UCSD-AML1 (cell line): ENCODE results near the gene PTPN18.

Experiments used
- DNase-seq: peaks from one replicate; lab custom pipeline; 2025; ENCODE audit not compliant: unreplicated experiment; lab: John Stamatoyannopoulos, UW

Gene PTPN18

GRCh38 chr2:130339885-130340745 is 15.7 kb upstream of the PTPN18 start:
- no peak for DNase-seq

- DNase-seq = no peak
These were observed 14.3 kb upstream of the PTPN18 start for GRCh38 chr2:130341562-130342019.

- peak; percentile 88 for DNase-seq
These were observed 13.8 kb upstream of the PTPN18 start for GRCh38 chr2:130342020-130342532.

- DNase-seq = peak; percentile 94
These were observed 13.2 kb upstream of the PTPN18 start, which contains the start of gene IMP4 for GRCh38 chr2:130342533-130343275. IMP4 (plus strand) TSS chr2:130342897; CDS start chr2:130342933, 36 bp downstream.

GRCh38 chr2:130344578-130344977 is 11.3 kb upstream of the PTPN18 start:
- DNase-seq = no peak

GRCh38 chr2:130345091-130345490 is 10.8 kb upstream of the PTPN18 start:
- DNase-seq = no peak

- no peak for DNase-seq
These were observed 10.2 kb upstream of the PTPN18 start for GRCh38 chr2:130345611-130346010.

GRCh38 chr2:130346041-130346740 is 9.7 kb upstream of the PTPN18 start:
- DNase-seq = no peak

GRCh38 chr2:130346741-130347066 is 9.2 kb upstream of the PTPN18 start:
- DNase-seq = no peak

GRCh38 chr2:130347220-130347925 is 8.5 kb upstream of the PTPN18 start:
- no peak for DNase-seq

GRCh38 chr2:130349174-130349573 is 6.7 kb upstream of the PTPN18 start:
- DNase-seq = no peak

- DNase-seq = peak; percentile 35
These were observed 4.1 kb upstream of the PTPN18 start for GRCh38 chr2:130351711-130352110.

GRCh38 chr2:130352237-130352636 is 3.6 kb upstream of the PTPN18 start:
- DNase-seq = peak; percentile 35

- DNase-seq = no peak
These were observed 2.3 kb upstream of the PTPN18 start for GRCh38 chr2:130353291-130354138.

- no peak for DNase-seq
These were observed 1.8 kb upstream of the PTPN18 start for GRCh38 chr2:130354139-130354428.

GRCh38 chr2:130355172-130355577 is 681 bp upstream of the PTPN18 start:
- DNase-seq = no peak

- DNase-seq = no peak
These were observed 2.0 kb downstream of the PTPN18 start for GRCh38 chr2:130357864-130358263.

- no peak for DNase-seq
These were observed 2.8 kb downstream of the PTPN18 start for GRCh38 chr2:130358420-130359350.

GRCh38 chr2:130359466-130359865 is 3.6 kb downstream of the PTPN18 start:
- no peak for DNase-seq
